ENCODE data around the gene GET4. TPM values are rescaled to one million over a fixed set of nuclear protein-coding genes. Genes with fewer than 3 reads are reported as not detected.
"Not testable (repeated sequence)": the region's sequence is repeated elsewhere in the genome, so short reads cannot be mapped to it uniquely, and the experiment has no call there.

The GET4 gene
- total RNA-seq, 1 donor from 2014 or later = 17.2 TPM

DNA sequence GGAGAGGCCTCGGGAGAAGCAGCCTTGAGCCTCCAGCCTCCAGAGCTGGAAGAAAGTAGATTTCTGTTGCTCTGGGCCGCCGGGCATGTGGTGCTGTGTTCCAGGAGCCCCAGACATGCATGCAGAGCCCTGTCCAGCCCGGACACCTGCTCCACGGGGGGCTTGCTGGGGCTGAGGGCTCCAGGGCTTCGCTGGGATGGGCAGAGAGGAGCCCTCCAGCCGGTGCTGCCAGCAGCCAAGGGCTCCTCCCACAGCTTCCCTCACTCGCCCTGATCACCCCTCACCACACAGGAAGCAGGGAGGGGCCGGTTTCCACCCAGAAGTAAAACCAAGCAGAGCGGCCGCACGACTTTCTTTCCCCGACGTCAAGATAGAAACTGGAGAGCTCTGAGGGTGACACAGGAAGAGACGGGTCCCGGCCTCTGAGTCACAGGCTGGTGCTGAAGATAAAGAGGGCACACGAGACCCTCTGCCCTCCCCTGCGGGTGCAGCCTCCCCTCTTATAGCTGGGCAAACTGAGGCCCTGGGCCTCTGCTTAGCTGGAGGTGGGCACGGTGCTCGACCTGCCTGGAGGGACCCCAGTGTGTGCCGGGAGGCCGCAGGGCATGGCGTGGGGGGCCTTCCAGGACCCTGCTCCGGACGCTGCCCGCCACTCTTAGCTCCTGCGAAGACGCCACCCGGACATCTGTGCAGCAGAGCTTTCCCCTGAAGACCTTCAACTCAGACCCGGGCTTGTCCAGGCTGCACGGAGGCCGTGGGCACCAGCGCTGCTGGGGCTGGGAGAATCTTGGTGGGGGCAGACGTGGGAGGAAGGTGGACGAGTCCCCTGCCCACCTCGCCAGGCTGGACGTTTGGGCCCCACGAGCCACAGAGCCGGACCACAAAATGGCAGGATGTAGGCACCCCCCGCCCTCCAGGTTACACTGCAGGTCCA lies 47.0 kb downstream of the GET4 start:
- H3K27ac ChIP-seq = no peak overlapping the region
- DNase-seq (ENCODE audit: low spot score) = no peak
- Mint-ChIP-seq H3K27me3 (ENCODE audit: insufficient read depth, low read depth) (peaks cover 4% of the 10 kb centered on the region), H3K27ac (no peak overlapping the region), H3K9me3 (no peaks in the 10 kb centered on the region), H3K36me3 (no peaks in the 10 kb centered on the region), H3K4me1 (peaks cover 3% of the 10 kb centered on the region), H3K4me3 (no peak overlapping the region)
- no peak overlapping the region for H3K9ac ChIP-seq
- H2AFZ ChIP-seq (replicated peaks) = no peak overlapping the region
- no peaks in the 10 kb centered on the region for H3K36me3 ChIP-seq
- no peaks in the 10 kb centered on the region for H3K79me2 ChIP-seq (ENCODE audit: low read depth)
- no peak for TF ChIP-seq EZH2 (IDR thresholded peaks at IDR 0.05)
- TF ChIP-seq, protein P1, sequence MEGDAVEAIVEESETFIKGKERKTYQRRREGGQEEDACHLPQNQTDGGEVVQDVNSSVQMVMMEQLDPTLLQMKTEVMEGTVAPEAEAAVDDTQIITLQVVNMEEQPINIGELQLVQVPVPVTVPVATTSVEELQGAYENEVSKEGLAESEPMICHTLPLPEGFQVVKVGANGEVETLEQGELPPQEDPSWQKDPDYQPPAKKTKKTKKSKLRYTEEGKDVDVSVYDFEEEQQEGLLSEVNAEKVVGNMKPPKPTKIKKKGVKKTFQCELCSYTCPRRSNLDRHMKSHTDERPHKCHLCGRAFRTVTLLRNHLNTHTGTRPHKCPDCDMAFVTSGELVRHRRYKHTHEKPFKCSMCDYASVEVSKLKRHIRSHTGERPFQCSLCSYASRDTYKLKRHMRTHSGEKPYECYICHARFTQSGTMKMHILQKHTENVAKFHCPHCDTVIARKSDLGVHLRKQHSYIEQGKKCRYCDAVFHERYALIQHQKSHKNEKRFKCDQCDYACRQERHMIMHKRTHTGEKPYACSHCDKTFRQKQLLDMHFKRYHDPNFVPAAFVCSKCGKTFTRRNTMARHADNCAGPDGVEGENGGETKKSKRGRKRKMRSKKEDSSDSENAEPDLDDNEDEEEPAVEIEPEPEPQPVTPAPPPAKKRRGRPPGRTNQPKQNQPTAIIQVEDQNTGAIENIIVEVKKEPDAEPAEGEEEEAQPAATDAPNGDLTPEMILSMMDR (IDR thresholded peaks at IDR 0.05) = no peak
- no peak for TF ChIP-seq EZH2phosphoT487 (IDR thresholded peaks at IDR 0.05)
- H3K4me3 ChIP-seq = no peak overlapping the region
- no peaks in the 10 kb centered on the region for H3K9me3 ChIP-seq (ENCODE audit: low read depth)
- no peaks in the 10 kb centered on the region for H3K4me1 ChIP-seq
- no peak overlapping the region for H3K4me2 ChIP-seq
- H4K20me1 ChIP-seq (ENCODE audit: low read depth) = no peaks in the 10 kb centered on the region
- H3F3A ChIP-seq (ENCODE audit: low read depth) = no peaks in the 10 kb centered on the region
- H3K27me3 ChIP-seq = no peaks in the 10 kb centered on the region

DNA sequence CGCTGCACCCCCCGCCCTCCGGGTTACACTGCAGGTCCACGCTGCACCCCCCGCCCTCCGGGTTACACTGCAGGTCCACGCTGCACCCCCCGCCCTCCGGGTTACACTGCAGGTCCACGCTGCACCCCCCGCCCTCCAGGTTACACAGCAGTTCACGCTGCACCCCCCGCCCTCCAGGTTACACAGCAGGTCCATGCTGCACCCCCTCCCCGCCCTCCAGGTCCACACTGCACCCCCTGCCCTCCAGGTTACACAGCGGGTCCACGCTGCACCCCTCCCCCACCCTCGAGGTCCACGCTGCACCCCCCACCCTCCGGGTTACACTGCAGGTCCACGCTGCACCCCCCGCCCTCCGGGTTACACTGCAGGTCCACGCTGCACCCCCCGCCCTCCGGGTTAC lies 47.7 kb downstream of the GET4 start:
- not testable (repeated sequence) for H4K20me1 ChIP-seq (ENCODE audit: low read depth); H3K27ac Mint-ChIP-seq; H3K4me2 ChIP-seq; H3K4me1 Mint-ChIP-seq; DNase-seq (ENCODE audit: low spot score); H3K4me3 Mint-ChIP-seq; H2AFZ ChIP-seq (replicated peaks); H3K4me1 ChIP-seq; H3K36me3 Mint-ChIP-seq; H3K27me3 ChIP-seq; H3K9me3 ChIP-seq (ENCODE audit: low read depth); H3K4me3 ChIP-seq; H3F3A ChIP-seq (ENCODE audit: low read depth); H3K36me3 ChIP-seq; H3K79me2 ChIP-seq (ENCODE audit: low read depth); H3K27me3 Mint-ChIP-seq (ENCODE audit: insufficient read depth, low read depth); H3K9me3 Mint-ChIP-seq; H3K9ac ChIP-seq; H3K27ac ChIP-seq

DNA sequence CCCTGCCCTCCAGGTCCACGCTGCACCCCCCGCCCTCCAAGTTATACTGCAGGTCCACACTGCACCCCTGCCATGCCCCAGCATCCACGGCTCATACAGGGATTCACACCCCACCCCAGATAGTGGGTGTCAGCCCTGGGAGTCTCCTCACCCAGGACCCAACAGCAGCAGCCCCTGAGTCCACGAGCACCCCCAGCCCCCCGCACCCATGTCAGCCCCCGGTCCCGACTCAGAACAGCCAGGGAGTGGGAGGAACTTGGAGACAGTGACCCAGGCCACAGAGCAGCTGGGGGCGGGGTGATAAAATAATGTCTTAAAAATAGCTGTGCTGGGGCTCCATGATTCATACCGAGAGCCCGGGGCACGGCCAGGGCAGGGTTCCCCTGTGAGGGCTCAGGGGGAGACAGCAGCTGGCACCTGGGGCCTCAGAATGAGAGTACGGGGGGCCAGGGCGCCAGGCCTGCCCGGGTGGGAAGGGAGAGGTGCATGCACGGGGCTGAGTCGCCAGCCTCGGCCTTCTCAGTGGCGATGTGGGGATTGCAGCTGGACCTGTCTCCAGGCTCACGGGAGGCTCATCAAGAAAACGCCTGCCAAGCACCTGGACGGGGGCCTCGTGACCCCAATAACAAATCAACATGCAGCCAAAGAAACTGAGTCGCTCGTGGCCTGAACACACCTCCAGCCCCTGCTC lies 48.3 kb downstream of the GET4 start:
- H3K9me3 Mint-ChIP-seq = no peaks in the 10 kb centered on the region
- Histone ChIP-seq H3K36me3 (no peaks in the 10 kb centered on the region), H3K9me3 (ENCODE audit: low read depth) (no peaks in the 10 kb centered on the region), H3K4me3 (no peak overlapping the region), H3K27me3 (no peaks in the 10 kb centered on the region), H4K20me1 (ENCODE audit: low read depth) (no peaks in the 10 kb centered on the region), H3K4me1 (no peaks in the 10 kb centered on the region), H3K9ac (no peak overlapping the region), H2AFZ (replicated peaks) (no peak overlapping the region), H3K4me2 (no peak overlapping the region), H3K79me2 (ENCODE audit: low read depth) (no peaks in the 10 kb centered on the region), H3F3A (ENCODE audit: low read depth) (no peaks in the 10 kb centered on the region), H3K27ac (no peak overlapping the region)
- H3K4me3 Mint-ChIP-seq = no peak overlapping the region
- H3K36me3 Mint-ChIP-seq = no peaks in the 10 kb centered on the region
- no peak for DNase-seq (ENCODE audit: low spot score)
- H3K27ac Mint-ChIP-seq = no peak overlapping the region
- peaks cover 6% of the 10 kb centered on the region for H3K27me3 Mint-ChIP-seq (ENCODE audit: insufficient read depth, low read depth)
- H3K4me1 Mint-ChIP-seq = peaks cover 3% of the 10 kb centered on the region
- TF ChIP-seq EZH2 (IDR thresholded peaks at IDR 0.05) (no peak), EZH2phosphoT487 (IDR thresholded peaks at IDR 0.05) (no peak)
- TF ChIP-seq, protein P1 (IDR thresholded peaks at IDR 0.05) = no peak

DNA sequence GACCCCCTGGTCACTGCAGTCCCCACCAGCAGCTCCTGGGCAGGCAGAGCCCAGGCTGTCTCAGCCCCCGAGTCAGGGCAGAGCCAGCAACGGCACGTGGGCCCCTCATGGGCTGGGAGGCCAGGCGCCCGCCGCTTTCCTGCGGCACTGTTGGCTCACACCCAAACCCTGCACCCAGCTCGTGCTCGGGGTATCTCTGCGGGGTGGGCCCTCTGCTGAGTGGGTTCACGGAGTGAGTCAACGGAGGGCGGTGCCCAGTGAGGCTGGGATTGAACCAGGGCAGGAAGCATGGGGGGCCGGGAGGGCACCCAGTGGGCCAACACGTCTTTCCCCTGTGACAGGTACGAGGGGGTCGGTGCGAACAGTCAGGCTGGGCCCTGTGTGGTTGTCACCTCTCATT lies 49.2 kb downstream of the GET4 start:
- Mint-ChIP-seq H3K4me3 (no peak overlapping the region), H3K27me3 (ENCODE audit: insufficient read depth, low read depth) (peaks cover 6% of the 10 kb centered on the region), H3K9me3 (no peaks in the 10 kb centered on the region), H3K4me1 (peaks cover 3% of the 10 kb centered on the region), H3K36me3 (no peaks in the 10 kb centered on the region), H3K27ac (no peak overlapping the region)
- Histone ChIP-seq H3K4me2 (no peak overlapping the region), H3K27ac (no peak overlapping the region), H3K79me2 (ENCODE audit: low read depth) (no peaks in the 10 kb centered on the region), H3K9ac (no peak overlapping the region), H3K4me1 (no peaks in the 10 kb centered on the region), H3K4me3 (no peak overlapping the region), H2AFZ (replicated peaks) (no peak overlapping the region), H3K9me3 (ENCODE audit: low read depth) (no peaks in the 10 kb centered on the region), H3K36me3 (no peaks in the 10 kb centered on the region), H3F3A (ENCODE audit: low read depth) (no peaks in the 10 kb centered on the region), H3K27me3 (no peaks in the 10 kb centered on the region), H4K20me1 (ENCODE audit: low read depth) (no peaks in the 10 kb centered on the region)
- DNase-seq (ENCODE audit: low spot score) = no peak
- TF ChIP-seq EZH2phosphoT487 (IDR thresholded peaks at IDR 0.05) = no peak
- no peak for TF ChIP-seq EZH2 (IDR thresholded peaks at IDR 0.05)
- TF ChIP-seq, protein P1 (IDR thresholded peaks at IDR 0.05) = no peak
